PFSK-1 (cell line): ENCODE data around the gene RER1.

ENCODE experiments used
- FOXP2 ChIP-seq: optimal IDR thresholded peaks from 2 replicates; pipeline ENCODE3; 2011; ENCODE audit warnings: borderline replicate concordance, control low read depth, inconsistent platforms; ENCODE audit not compliant: insufficient read depth; ENCODE audit errors: extremely low read length, extremely low read depth
- POLR2AphosphoS5 ChIP-seq: IDR thresholded peaks from 2 replicates; pipeline ENCODE4 v1.6.1; 2012; ENCODE audit warnings: low read depth, mild to moderate bottlenecking, control low read depth, low read length, moderate library complexity
- REST ChIP-seq, 2 experiments: IDR thresholded peaks; 2 replicates each; pipeline versions ENCODE4 v1.6.1 to v1.8.0; 2011 to 2012; ENCODE audit warnings: low read depth in 2 of 2, low read length in 2 of 2, control low read depth in 1 of 2, inconsistent platforms in 1 of 2, mild to moderate bottlenecking in 1 of 2, moderate library complexity in 1 of 2; ENCODE audit not compliant: insufficient read depth in 1 of 2
- SIN3A ChIP-seq: IDR thresholded peaks from 2 replicates; pipeline ENCODE4 v1.6.1; 2012; ENCODE audit warnings: mild to moderate bottlenecking, low read length, moderate library complexity, borderline replicate concordance; ENCODE audit not compliant: insufficient read depth
- TAF1 ChIP-seq: IDR thresholded peaks from 2 replicates; pipeline ENCODE4 v1.6.1; 2012; ENCODE audit warnings: low read length, control low read depth, borderline replicate concordance; ENCODE audit not compliant: insufficient read depth

GRCh38 chr1:2431518-2431917 is 39.9 kb downstream of the RER1 start:
- TF ChIP-seq POLR2AphosphoS5 (no peak), SIN3A (no peak), TAF1 (no peak), REST (IDR thresholded peaks at IDR 0.05; ENCODE audit: insufficient read depth in 1 of 2, low read depth in 2 of 2, low read length in 2 of 2) (no peak), FOXP2 (no peak)
